Endothelial cell of umbilical vein (primary cell): Measurements from ENCODE around the gene ADGRG7. TPM values are rescaled to one million over a fixed set of nuclear protein-coding genes. Genes with fewer than 3 reads are reported as not detected.

Experiments
- BruUV-seq: library from RNA; stranded (reverse); fragments of 400-500 nt; replicated peaks from 2 replicates; lab custom pipeline; 2021; lab: Mats Ljungman, UMichigan
- CTCF ChIA-PET: fragments of 300-600, 350-600 bp; sonication (Branson Sonifier 250); formaldehyde crosslinking; loops from one replicate; lab custom pipeline; 2021; ENCODE audit warnings: antibody characterized with exemption, inconsistent platforms; lab: Charles Lee
- POLR2A ChIA-PET: fragments of 300-600, 350-600 bp; sonication (Branson Sonifier 250); formaldehyde crosslinking; loops from one replicate; lab custom pipeline; 2021; ENCODE audit warnings: antibody characterized with exemption, inconsistent platforms; lab: Charles Lee
- DNase-seq: peaks from one replicate; pipeline ENCODE4 v3.0.0-alpha.2; 2011; ENCODE audit warnings: low read depth, low spot score
- FAIRE-seq: peaks from 2 replicates; lab custom pipeline; 2011; peaks lifted over from hg19 to GRCh38; lab: Jason Lieb, UNC
- H2AFZ ChIP-seq: 2 replicates; pipeline ENCODE4 v1.6.0; 2012; ENCODE audit warnings: low read depth, low read length, control low read depth, inconsistent platforms
- H3K27ac ChIP-seq: 2 replicates; pipeline ENCODE4 v1.5.1; 2011; ENCODE audit warnings: low read depth, mild to moderate bottlenecking, control low read depth, low read length, moderate library complexity; ENCODE audit not compliant: insufficient read depth
- H3K27me3 ChIP-seq, 2 experiments: 2 replicates each; pipeline versions ENCODE4 v1.6.0 to v1.6.1; 2011; ENCODE audit warnings: low read length in 2 of 2, mixed read lengths in 1 of 2; ENCODE audit not compliant: control insufficient read depth in 2 of 2, insufficient read depth in 2 of 2
- H3K36me3 ChIP-seq, 2 experiments: 2 replicates in 1 of 2; 3 replicates in 1 of 2; pipeline ENCODE4 v1.5.1; 2011; ENCODE audit warnings: low read length in 2 of 2, mild to moderate bottlenecking in 1 of 2, moderate library complexity in 1 of 2; ENCODE audit not compliant: control insufficient read depth in 2 of 2, insufficient read depth in 2 of 2; ENCODE audit errors: extremely low read depth in 1 of 2
- H3K4me1 ChIP-seq: 3 replicates; pipeline ENCODE4 v1.5.1; 2011; ENCODE audit warnings: mild to moderate bottlenecking, low read length; ENCODE audit not compliant: control insufficient read depth, insufficient read depth; ENCODE audit errors: extremely low read depth
- H3K4me2 ChIP-seq: 2 replicates; pipeline ENCODE4 v1.6.1; 2011; ENCODE audit warnings: low read length, control low read depth, mixed read lengths; ENCODE audit not compliant: insufficient read depth
- H3K4me3 ChIP-seq, 3 experiments: fragments of 200-600 bp in 1 of 3; sonication (generic), shearing (Covaris generic) in 1 of 3; replicated peaks in 1 of 3; 2 replicates each; pipeline ENCODE4 v1.5.1; 2011 to 2016; ENCODE audit warnings: control low read depth in 3 of 3, low read length in 3 of 3, mild to moderate bottlenecking in 2 of 3, inconsistent platforms in 1 of 3, low read depth in 1 of 3, moderate library complexity in 1 of 3; ENCODE audit not compliant: insufficient read depth in 1 of 3
- H3K79me2 ChIP-seq: 2 replicates; pipeline ENCODE4 v1.6.0; 2012; ENCODE audit warnings: low read length, inconsistent platforms; ENCODE audit not compliant: control insufficient read depth, insufficient read depth
- H3K9ac ChIP-seq: replicated peaks from 2 replicates; pipeline ENCODE3; 2011; ENCODE audit warnings: low read length, control low read depth; ENCODE audit not compliant: insufficient read depth; ENCODE audit errors: extremely low read depth
- H3K9me1 ChIP-seq: replicated peaks from 3 replicates; pipeline ENCODE4 v1.6.0; 2011; ENCODE audit warnings: mild to moderate bottlenecking, low read length; ENCODE audit not compliant: control insufficient read depth, insufficient read depth; ENCODE audit errors: extremely low read depth
- H3K9me3 ChIP-seq: replicated peaks from 2 replicates; pipeline ENCODE4 v1.5.1; 2012; ENCODE audit warnings: low read length, inconsistent platforms; ENCODE audit not compliant: control insufficient read depth, insufficient read depth
- H4K20me1 ChIP-seq: replicated peaks from 2 replicates; pipeline ENCODE3; 2011; ENCODE audit warnings: mild to moderate bottlenecking, low read length; ENCODE audit not compliant: control insufficient read depth, insufficient read depth; ENCODE audit errors: extremely low read depth
- JUN ChIP-seq: IDR thresholded peaks from 2 replicates; pipeline ENCODE4 v1.6.1; 2011; ENCODE audit warnings: borderline replicate concordance, low read depth; ENCODE audit not compliant: insufficient read length, insufficient read depth
- POLR2A ChIP-seq: IDR thresholded peaks from 2 replicates; pipeline ENCODE4 v1.6.1; 2012; ENCODE audit warnings: low read depth, mild to moderate bottlenecking, control low read depth, low read length
- dilution Hi-C: fragments of 300-500 bp; cut with MboI; formaldehyde crosslinking; loops from one replicate; pipeline ENCODE4 v1.15.0; 2019; ENCODE audit warnings: low sequenced_read_pairs; ENCODE audit not compliant: extremely low pct_ligation_motif_present
- intact Hi-C: fragments of 100-400 bp; cut with micrococcal nuclease; formaldehyde crosslinking; loops from one replicate; pipeline ENCODE4 v1.10.0; 2022
- polyA plus RNA-seq, 4 experiments: library from polyadenylated mRNA; depleted of rRNA in 3 of 4; stranded (reverse) in 3 of 4; unstranded in 1 of 4; fragments of >200 nt; gene quantifications; 2 replicates each; pipeline versions ENCODE4 v1.2.1 to v1.2.3, GENCODE V29; 2011 to 2012; ENCODE audit warnings: missing spikeins in 1 of 4
- small RNA-seq: library from RNA; depleted of rRNA; stranded (forward); fragments of <200 nt; gene quantifications from one replicate; pipeline ENCODE3, GENCODE V24; 2012; ENCODE audit warnings: low replicate concordance, low read depth; ENCODE audit not compliant: insufficient read depth, insufficient read length
- total RNA-seq: library from RNA; stranded (reverse); gene quantifications from 2 replicates; pipeline ENCODE4 v1.2.3, GENCODE V29; 2021

ADGRG7 gene
- total and polyA plus RNA-seq, 2 donors (not counting 3 experiments of a cell fraction or from before 2014, with no cell fraction given) = not detected

- Histone ChIP-seq H3K9me1 (no peaks in the 10 kb centered on the region), H3K27ac (no peak overlapping the region), H4K20me1 (peaks cover 3% of the 10 kb centered on the region), H3K36me3 (peaks cover 7 to 40% of the 10 kb centered on the region in 2 experiments), H2AFZ (no peak overlapping the region), H3K4me2 (no peak overlapping the region), H3K4me3 (no peak overlapping the region), H3K4me1 (no peaks in the 10 kb centered on the region), H3K9me3 (no peaks in the 10 kb centered on the region), H3K9ac (no peak overlapping the region), H3K79me2 (peaks cover 2% of the 10 kb centered on the region), H3K27me3 (no peaks in the 10 kb centered on the region)
- DNase-seq = no peak
- TF ChIP-seq JUN (no peak), POLR2A (no peak)
- no TSS peak for BruUV-seq
- ChIA-PET CTCF (interaction anchor here (1.4 to 1.8 kb wide), 2 partner anchors 9 to 46 kb away, joined by 3 to 5 read pairs; no protein-coding TSS in a partner anchor), POLR2A (no interaction called here)
- dilution Hi-C loops (no loop called here), intact Hi-C loops (loop anchor here (10.0 kb wide), 1 partner anchor 250 kb away; the partner anchor contains the start of gene ABI3BP)
- FAIRE-seq = no peak
Measured at GRCh38 chr3:100744671-100745070, 135.3 kb downstream of the ADGRG7 start.

Small RNAs within 50 kb of the gene (small RNA-seq; reads per million reads assigned to genes)
- not detected for gene RF00322

Other genes starting within 250 kb of the ADGRG7 start
- 28.3 and 32.3 TPM in 2 replicates for gene TOMM70, start 208.5 kb upstream of the ADGRG7 start, total RNA-seq
- gene TOMM70, start 208.5 kb upstream of the ADGRG7 start, polyA plus RNA-seq = 6.2 and 7.6 TPM in 2 replicates
- 0.80 and 0.81 TPM in 2 replicates for gene LNP1, start 208.1 kb upstream of the ADGRG7 start, total RNA-seq
- 0.40 and 0.80 TPM in 2 replicates for gene LNP1, start 208.1 kb upstream of the ADGRG7 start, polyA plus RNA-seq
- gene TMEM45A, start 117.0 kb upstream of the ADGRG7 start, total RNA-seq = 5.4 and 5.6 TPM in 2 replicates
- 6.6 and 8.6 TPM in 2 replicates for gene TMEM45A, start 117.0 kb upstream of the ADGRG7 start, polyA plus RNA-seq
- 106 and 107 TPM in 2 replicates for gene TFG, start 99.9 kb downstream of the ADGRG7 start, total RNA-seq
- 154 and 169 TPM in 2 replicates for gene TFG, start 99.9 kb downstream of the ADGRG7 start, polyA plus RNA-seq